ENCODE measurements around the gene SMAP2. TPM values are rescaled to one million over a fixed set of nuclear protein-coding genes. Genes with fewer than 3 reads are reported as not detected.
A peak's percentile ranks its signal among the peaks of the same experiment; 100 is the strongest.
"Not testable (repeated sequence)": the region's sequence is repeated elsewhere in the genome, so short reads cannot be mapped to it uniquely, and the experiment has no call there.

The SMAP2 gene
- total RNA-seq (2022) (6.8 and 7.5 TPM in 2 replicates), Bru-seq, nascent RNA (percentile 51 among the genes with signal in this experiment), BruChase-seq, experiment 1, labeled RNA remaining after a 2-hour chase (percentile 60 among the genes with signal in this experiment), BruChase-seq, experiment 2, labeled RNA remaining after a 6-hour chase (percentile 58 among the genes with signal in this experiment)
- long read RNA-seq, transcript SMAP2-202 (10 exons, 2,939 nt), result major isoform, 16 of 22 reads
- long read RNA-seq, partial matches to known transcripts, result 3 of 22 reads
- long read RNA-seq, other reads (novel, unspliced or antisense), result 2 of 22 reads

- H3K27ac Mint-ChIP-seq (ENCODE audit: unreplicated experiment), result peak within 1 kb of the TSS; percentile 13
- BruUV-seq (replicated peaks), result no TSS peak
- H3K4me3 ChIP-seq (ENCODE audit: low read depth, low read length), result peak within 1 kb of the TSS; percentile 84
- no peaks in the 10 kb centered on the region for H3K36me3 ChIP-seq (ENCODE audit: control insufficient read depth, insufficient read depth, low read length)
- no peaks in the 10 kb centered on the region for H3K36me3 Mint-ChIP-seq (ENCODE audit: insufficient read depth, unreplicated experiment)
- H3K27me3 ChIP-seq (replicated peaks; ENCODE audit: control insufficient read depth, insufficient read depth, low read length), result no peaks in the 10 kb centered on the region
- H3K9me3 ChIP-seq, result no peaks in the 10 kb centered on the region
- H3K9me3 Mint-ChIP-seq (ENCODE audit: unreplicated experiment), result no peaks in the 10 kb centered on the region
- no peaks in the 10 kb centered on the region for H3K27me3 Mint-ChIP-seq (ENCODE audit: insufficient read depth, unreplicated experiment)
- no peaks in the 10 kb centered on the region for H3K4me1 ChIP-seq
- peak within 1 kb of the TSS; percentile 88 for H3K4me3 Mint-ChIP-seq (ENCODE audit: unreplicated experiment)
- ChIA-PET CTCF (interaction anchor here (0.6 to 2.1 kb wide), 8 partner anchors 31 to 401 kb away, joined by 3 to 10 read pairs (median 5); no protein-coding TSS in a partner anchor), POLR2A (interaction anchor here (0.5 to 0.6 kb wide), 3 partner anchors 29 to 1348 kb away, joined by 4 to 6 read pairs (median 5); partner anchors contain the start of gene NDUFS5)
- H3K4me1 Mint-ChIP-seq (ENCODE audit: low read depth, unreplicated experiment), result peaks cover 12% of the 10 kb centered on the region
- intact Hi-C loops (cut with micrococcal nuclease; ENCODE audit: unreplicated experiment), result no loop called here
- no peak for TF ChIP-seq CTCF (IDR thresholded peaks at IDR 0.05; ENCODE audit: insufficient read depth in 1 of 2, low read depth in 1 of 2, low read length in 1 of 2, severe bottlenecking in 1 of 2, unreplicated experiment in 1 of 2)
- peak; percentile 93 for DNase-seq
Measured at GRCh38 chr1:40373323-40374283, at the start of gene SMAP2. Gene SMAP2, plus strand, starts transcription at chr1:40373727. Its CDS starts 394 bp downstream, at chr1:40374121.

DNA sequence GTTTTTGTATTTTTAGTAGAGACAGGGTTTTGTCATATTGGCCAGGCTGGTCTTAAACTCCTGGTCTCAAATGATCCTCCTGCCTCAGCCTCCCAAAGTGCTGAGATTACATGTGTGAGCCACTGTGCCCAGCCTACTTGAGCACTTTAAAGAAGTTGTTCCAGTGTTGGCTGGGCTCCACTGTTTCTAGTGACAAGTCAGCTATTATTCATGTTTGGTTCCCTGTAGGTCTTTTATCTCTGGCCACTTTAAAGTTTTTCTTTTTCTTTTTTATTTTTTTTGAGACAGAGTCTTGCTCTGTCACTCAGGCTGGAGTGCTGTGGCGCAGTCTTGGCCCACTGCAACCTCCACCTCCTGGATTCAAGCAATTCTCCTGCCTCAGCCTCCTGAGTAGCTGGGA lies 42.1 kb upstream of the SMAP2 start:
- H3K4me1 ChIP-seq; H3K9me3 Mint-ChIP-seq (ENCODE audit: unreplicated experiment); H3K27ac Mint-ChIP-seq (ENCODE audit: unreplicated experiment); H3K27me3 ChIP-seq (replicated peaks; ENCODE audit: control insufficient read depth, insufficient read depth, low read length); BruUV-seq (replicated peaks); intact Hi-C loops (cut with micrococcal nuclease; ENCODE audit: unreplicated experiment); H3K4me1 Mint-ChIP-seq (ENCODE audit: low read depth, unreplicated experiment); CTCF ChIA-PET; POLR2A ChIA-PET; H3K36me3 Mint-ChIP-seq (ENCODE audit: insufficient read depth, unreplicated experiment); H3K9me3 ChIP-seq; H3K4me3 Mint-ChIP-seq (ENCODE audit: unreplicated experiment); H3K4me3 ChIP-seq (ENCODE audit: low read depth, low read length); H3K36me3 ChIP-seq (ENCODE audit: control insufficient read depth, insufficient read depth, low read length); DNase-seq; H3K27me3 Mint-ChIP-seq (ENCODE audit: insufficient read depth, unreplicated experiment): not testable (repeated sequence)

DNA sequence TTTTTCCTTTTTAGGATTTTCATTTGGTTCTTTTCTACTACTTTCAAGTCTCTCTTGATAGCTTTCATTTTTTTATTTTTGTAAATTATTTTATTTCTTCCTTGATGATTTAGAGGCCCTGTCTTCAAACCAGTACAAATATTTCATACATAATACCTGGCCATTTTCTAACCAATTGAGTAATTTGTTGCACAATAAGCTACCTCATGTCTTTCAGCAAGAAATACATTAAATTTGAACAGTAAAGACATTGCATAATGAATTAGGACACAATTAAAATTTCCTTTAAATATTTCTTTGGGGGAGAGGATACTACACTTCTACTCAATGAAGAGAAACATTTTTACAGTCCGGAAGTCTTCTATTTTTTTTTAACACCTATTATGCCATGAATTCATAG lies 40.8 kb upstream of the SMAP2 start:
- Mint-ChIP-seq H3K36me3 (ENCODE audit: insufficient read depth, unreplicated experiment) (no peaks in the 10 kb centered on the region), H3K4me1 (ENCODE audit: low read depth, unreplicated experiment) (no peaks in the 10 kb centered on the region), H3K4me3 (ENCODE audit: unreplicated experiment) (no peak overlapping the region), H3K27ac (ENCODE audit: unreplicated experiment) (no peak overlapping the region), H3K9me3 (ENCODE audit: unreplicated experiment) (no peaks in the 10 kb centered on the region), H3K27me3 (ENCODE audit: insufficient read depth, unreplicated experiment) (no peaks in the 10 kb centered on the region)
- Histone ChIP-seq H3K9me3 (no peaks in the 10 kb centered on the region), H3K27me3 (replicated peaks; ENCODE audit: control insufficient read depth, insufficient read depth, low read length) (no peaks in the 10 kb centered on the region), H3K4me1 (no peaks in the 10 kb centered on the region), H3K4me3 (ENCODE audit: low read depth, low read length) (no peak overlapping the region), H3K36me3 (ENCODE audit: control insufficient read depth, insufficient read depth, low read length) (no peaks in the 10 kb centered on the region)
- no peak for DNase-seq
- CTCF ChIA-PET, result no interaction called here
- POLR2A ChIA-PET, result no interaction called here
- BruUV-seq (replicated peaks), result no TSS peak
- intact Hi-C loops (cut with micrococcal nuclease; ENCODE audit: unreplicated experiment), result no loop called here
- TF ChIP-seq CTCF (IDR thresholded peaks at IDR 0.05; ENCODE audit: insufficient read depth in 1 of 2, low read depth in 1 of 2, low read length in 1 of 2, severe bottlenecking in 1 of 2, unreplicated experiment in 1 of 2), result no peak

All from Caco-2 (cell line).